KG1 (cell line): ENCODE data around the gene DMRT1.

Experiments
- DNase-seq: peaks from one replicate; lab custom pipeline; 2025; lab: John Stamatoyannopoulos, UW

The DMRT1 gene

DNA sequence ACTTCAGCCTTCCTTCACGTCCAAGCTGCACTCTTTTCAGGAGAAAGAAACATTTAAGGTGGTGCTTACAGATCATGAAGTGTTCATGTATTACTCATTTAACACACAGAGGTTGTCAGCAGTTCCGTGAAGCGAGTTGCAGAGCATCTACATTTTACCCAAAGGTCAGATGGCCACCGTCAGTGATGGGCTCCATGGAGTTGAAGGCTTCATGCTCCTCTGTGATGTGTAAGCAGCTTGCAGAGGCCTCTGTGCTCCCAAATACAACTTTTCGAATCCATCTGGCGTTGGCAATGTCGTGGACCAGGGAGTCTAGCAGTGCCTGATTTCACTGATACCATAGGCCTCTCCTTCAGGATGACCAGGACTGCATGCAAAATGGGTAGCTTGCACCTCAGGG, 81.2 kb downstream of the DMRT1 start:
- DNase-seq, result no peak

DNA sequence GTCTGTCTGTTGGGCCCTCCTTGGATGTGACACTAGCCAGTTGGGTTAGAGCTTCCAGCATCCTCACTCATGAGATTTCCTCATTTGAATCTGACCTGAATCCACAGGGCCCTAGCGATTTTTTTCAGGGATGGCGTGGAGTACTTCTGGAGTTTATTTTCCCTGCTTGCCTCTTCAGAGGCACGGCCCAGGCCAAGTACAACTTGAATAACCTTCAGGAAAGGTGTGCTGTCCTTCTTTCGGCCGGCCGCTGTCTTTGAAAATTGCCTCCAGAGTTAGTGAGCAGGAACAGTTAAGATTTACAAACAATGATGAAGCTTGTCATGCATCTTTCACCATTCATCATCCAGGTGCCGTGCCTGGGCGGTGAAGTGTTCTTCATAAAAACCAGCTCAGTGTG, 85.5 kb downstream of the DMRT1 start:
- no peak for DNase-seq

DNA sequence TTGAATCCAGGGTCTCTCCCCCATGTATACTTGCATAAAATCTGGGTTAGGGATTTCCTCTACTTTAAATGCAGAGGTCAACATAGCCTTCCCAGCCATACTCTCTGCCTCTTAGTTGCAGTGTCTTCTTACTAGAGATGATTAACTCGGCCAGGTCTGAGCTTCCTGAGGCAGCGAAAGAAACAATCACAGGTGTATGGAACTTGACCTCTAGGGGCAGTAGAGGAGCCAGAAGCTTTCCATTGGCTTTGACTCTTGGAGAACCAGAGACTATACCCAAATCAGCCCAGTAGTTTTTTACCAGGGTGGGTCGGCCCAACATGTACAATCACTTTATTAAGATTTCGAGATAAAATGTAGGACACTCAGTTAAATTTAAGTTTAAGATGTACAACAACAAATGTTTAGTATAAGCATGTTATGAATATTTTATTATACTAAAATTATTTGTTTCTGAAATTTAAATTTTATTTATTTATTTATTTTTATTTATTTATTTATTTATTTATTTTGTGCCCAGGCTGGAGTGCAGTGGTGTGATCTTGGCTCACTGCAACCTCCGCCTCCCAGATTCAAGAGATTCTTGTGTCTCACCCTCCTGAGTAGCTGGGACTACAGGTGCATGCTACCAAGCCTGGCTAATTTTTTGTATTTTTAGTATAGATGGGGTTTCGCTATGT, 87.0 kb downstream of the DMRT1 start:
- DNase-seq, result no peak

- DNase-seq, result no peak
Observed at GRCh38 chr9:929719-930118, 88.2 kb downstream of the DMRT1 start.

DNA sequence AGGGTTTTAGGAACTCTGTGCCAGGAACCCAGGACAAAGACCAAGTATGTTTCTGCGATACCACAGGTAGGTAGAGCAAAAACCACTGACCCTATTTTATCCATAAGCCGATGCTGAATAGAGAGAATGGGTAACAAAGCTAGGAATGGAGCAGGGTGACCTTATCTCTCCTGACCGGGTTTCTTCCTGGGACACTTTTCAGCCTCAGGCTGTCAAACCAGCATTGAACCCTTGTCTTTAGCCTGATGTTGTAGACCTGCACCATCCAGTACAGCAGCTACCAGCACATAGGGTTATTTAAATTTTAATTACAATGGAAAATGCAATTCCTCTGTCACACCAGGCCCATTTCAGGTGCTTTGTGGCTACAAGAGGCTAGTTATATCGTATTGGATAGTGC, 91.9 kb downstream of the DMRT1 start:
- DNase-seq, result no peak

DNA sequence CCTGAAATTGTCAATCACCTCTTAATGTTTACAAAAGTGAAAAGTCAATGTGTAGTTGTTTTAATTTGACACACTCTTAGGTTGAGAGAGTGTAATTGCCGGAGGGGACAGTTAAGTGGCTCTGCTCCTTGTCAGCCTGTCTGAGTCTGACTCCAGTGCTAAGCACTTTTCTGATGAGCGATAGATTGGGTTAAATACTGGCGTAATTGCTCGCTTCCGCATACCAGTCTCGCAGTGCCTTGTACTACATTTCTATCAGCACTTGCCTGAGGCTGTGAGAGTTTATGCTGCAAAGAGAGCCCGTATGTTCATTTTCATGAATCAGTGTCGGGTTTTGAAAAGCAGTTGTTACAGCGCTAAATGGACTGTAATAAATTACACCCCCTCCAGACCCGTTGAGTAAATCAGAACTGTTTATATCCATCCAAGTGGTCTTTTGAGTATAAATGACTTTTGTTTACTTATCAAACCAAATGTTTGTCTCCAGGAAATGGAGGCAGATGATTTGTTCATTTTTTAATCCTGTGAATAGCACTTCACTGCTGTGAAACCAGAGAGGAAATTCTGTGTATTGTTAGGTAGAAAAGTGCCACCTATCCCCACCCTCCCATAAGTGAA, 94.0 kb downstream of the DMRT1 start:
- no peak for DNase-seq

DNA sequence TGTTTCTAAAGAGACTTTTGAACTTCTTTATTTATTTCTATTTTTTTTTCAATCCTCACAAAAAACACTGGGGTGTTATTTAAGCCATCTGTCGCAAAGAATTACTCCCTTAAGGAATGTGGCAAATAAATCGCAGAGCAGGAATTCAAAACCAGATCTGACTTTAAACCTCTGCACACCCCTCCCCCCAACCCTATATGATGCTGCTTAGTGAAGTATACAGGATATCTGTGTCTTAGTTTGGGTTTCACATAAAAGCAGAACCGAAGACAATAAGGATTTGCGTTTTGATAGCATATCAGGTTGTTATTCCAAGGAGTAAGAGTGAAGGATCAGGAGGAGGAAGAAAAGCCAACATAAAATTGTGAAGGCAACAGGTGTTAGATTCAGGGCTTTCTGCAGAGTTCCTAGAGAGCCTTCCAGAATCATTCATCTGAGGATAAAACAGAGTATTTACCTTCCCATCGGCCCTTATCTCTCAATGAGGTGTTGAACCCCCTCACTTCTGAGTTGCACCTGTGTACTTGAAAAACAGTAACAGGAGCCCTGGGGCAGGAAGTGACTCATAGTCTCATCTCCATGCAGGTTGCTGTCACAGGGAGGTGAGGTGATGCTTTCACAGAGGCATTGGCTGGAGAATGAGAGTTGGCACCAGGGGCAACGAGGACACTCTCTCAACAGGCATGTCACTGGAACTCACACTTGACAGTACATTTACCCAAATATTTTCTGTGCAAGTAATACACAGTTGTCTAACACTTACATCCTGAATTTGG, 101.5 kb downstream of the DMRT1 start:
- no peak for DNase-seq

- no peak for DNase-seq
Observed at GRCh38 chr9:947985-948384, 106.5 kb downstream of the DMRT1 start.

GRCh38 chr9:948497-948896, 107.0 kb downstream of the DMRT1 start:
- DNase-seq, result no peak

- no peak for DNase-seq
Observed at GRCh38 chr9:950139-950538, 108.6 kb downstream of the DMRT1 start.

DNA sequence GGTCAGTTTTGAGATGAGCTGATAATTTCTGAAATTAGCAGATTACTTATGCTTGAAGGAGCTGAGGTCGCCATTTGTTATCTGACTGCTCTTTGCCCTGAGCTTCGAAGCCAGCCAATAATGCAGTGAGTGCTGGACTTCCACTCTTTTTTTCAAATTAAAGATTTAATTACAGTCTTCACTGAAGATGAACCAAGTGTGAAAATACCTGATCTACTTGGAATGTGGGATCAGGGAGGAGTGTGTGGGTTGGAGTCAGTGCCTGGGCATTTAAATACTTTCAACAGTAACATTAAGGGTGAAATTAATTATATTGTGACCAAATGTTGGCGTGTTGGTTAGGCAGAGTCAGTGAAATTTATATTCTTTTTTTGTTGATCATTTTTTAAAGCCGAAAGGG, 111.0 kb downstream of the DMRT1 start:
- DNase-seq, result no peak

- no peak for DNase-seq
Observed at GRCh38 chr9:959105-959504, 117.6 kb downstream of the DMRT1 start.

- DNase-seq, result no peak
Observed at GRCh38 chr9:959914-960313, 118.4 kb downstream of the DMRT1 start.

GRCh38 chr9:962023-962422, 120.5 kb downstream of the DMRT1 start:
- DNase-seq, result no peak

- DNase-seq, result no peak
Observed at GRCh38 chr9:965497-965896, 124.0 kb downstream of the DMRT1 start.

GRCh38 chr9:966870-967269, 125.4 kb downstream of the DMRT1 start:
- DNase-seq, result no peak

DNA sequence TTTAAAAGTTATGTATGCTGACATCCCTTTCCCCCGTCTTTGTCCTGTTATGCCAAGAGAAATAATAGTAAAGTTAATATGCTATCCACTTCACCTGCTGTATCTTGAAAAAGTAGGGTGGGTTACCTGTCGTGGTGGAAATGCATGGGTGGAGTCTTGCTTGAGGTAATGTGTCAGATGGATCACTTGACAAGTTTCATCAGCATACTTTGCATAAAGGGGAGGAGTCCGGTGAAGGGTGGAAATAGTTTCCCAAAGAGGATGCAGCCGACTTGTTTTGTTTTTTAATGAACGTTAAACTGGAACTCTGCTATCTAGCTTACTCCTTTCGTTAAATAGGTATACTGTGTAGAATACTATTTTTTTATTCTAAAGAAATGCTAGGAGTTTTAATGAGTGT, 125.9 kb downstream of the DMRT1 start:
- DNase-seq, result no peak

GRCh38 chr9:967903-968641, 126.6 kb downstream of the DMRT1 start:
- no peak for DNase-seq

GRCh38 chr9:969310-970150, 128.0 kb downstream of the DMRT1 start:
- no peak for DNase-seq

DNA sequence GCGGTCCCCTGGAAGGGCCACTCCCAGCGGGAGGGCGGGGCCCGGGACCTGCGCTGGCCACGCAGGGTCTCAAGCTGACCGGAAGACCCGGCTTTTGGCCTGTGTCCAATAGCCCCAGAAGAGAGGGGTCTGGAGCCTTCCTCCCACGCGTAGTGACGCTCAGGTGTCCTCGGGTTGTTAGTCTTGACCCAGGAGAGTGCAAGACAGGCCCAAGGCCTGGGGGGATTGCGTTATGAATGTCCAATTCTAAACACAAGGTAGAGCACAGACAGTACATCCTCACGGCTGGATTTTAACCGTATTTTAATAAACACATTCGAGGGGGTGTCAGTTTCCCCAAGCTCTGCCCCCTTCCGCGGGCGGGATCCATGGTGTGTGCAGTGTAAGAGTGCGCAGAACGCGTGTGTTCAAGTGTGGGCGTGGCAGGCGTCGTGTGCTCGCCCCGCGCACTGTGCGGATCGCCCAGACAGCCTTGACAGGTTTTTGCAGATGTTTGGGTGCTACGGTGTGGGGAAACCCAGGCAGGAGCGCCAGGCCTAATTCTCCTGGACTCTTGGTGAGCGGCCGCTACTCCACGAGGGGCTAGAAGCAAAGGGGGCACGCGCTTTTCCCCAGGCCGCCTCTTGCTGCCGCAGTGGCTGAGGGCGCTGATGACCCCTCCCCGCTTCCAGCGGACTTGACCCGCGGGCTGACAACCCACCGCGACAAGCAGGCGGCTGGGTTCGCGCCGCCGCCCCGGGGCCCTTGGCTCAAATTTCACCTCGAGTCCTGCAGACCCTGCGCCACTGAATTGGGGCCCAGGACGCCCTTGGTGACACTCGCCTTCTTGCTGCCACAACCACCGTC, 128.9 kb downstream of the DMRT1 start:
- no peak for DNase-seq
